NCI-H2029 (cell line): ENCODE measurements around the gene POLL.
"Not testable (repeated sequence)": the region's sequence is repeated elsewhere in the genome, so short reads cannot be mapped to it uniquely, and the experiment has no call there.

ENCODE experiments used
- DNase-seq: peaks from one replicate; lab custom pipeline; 2025; lab: John Stamatoyannopoulos, UW

The POLL gene

DNA sequence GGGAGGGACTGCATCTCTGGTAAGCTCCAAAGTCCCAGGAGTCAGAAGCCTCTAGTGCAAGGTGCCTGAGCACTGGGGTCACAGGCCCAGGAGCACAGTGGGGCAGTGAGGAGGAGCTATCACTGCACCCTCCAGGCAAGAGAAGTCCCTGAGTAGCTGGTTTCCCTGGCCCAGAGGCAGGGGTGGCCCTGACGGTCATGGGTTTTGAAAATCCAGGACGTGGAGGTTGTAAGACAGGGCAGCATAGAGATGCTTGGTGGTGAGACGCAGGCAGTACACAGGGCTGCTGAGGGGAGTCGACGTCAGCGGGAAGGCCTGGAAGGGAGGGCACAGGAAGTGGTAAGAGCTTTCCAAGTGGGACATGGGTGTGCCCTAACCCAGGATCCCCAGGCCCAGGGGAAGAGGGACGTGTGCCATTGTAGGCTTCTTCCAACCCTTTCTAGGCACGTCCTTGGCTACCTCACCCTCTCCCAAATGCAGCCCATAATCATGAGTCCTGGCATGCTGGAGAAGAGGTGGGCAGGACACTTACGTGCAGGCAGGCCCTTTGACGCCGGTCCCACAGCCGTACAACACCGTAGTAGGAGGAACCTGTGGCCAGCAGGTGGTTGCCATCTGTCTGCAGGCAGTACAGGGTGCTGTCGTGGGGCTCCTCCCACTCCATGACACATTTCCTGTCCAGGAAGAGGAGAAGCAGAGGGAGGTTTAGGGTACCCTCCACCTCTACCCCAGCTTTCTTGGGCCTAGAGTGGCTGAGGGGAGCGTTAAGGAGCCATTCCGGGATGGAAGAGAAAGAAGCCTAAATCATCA is 23.2 kb upstream of the POLL start:
- no peak for DNase-seq

DNA sequence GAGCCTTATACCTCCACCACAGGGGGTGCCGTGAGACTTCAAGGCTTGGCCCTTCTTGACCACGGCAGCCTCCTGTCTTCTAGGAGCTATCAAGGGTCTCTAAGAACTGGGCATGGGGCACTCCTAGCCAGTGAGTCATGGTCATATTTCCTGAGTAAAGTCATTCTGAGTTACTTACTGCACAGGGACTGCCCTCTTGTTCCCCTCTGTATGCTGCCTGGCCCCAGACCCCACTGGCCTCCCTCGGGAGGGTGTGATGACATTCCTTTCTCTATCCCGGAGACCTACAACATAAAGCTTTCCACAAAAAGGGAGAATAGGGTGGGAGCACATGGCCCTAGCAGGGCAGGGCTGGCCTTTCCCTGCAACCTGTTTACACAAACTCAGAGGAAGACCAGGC is 21.4 kb upstream of the POLL start:
- DNase-seq, result no peak

DNA sequence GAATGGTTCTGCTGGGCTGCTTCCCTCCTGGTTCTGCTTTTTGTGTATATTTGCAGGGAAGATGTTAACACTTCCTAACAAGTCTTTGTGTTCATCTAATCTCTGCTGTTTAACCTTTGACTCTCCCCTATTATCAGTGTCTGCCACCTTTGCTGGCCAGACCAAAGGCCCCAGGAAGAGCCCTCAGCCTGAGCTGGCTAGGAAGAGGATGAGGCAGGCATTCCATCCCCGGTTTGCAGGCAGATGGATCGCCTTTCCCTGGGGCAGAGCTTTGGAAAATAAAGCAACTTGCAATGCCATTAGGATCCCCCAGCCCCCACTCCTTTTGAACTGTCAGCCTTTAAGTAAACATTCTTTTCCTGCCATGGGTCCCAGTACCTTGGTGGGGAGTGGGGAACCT is 19.1 kb upstream of the POLL start:
- DNase-seq, result no peak

DNA sequence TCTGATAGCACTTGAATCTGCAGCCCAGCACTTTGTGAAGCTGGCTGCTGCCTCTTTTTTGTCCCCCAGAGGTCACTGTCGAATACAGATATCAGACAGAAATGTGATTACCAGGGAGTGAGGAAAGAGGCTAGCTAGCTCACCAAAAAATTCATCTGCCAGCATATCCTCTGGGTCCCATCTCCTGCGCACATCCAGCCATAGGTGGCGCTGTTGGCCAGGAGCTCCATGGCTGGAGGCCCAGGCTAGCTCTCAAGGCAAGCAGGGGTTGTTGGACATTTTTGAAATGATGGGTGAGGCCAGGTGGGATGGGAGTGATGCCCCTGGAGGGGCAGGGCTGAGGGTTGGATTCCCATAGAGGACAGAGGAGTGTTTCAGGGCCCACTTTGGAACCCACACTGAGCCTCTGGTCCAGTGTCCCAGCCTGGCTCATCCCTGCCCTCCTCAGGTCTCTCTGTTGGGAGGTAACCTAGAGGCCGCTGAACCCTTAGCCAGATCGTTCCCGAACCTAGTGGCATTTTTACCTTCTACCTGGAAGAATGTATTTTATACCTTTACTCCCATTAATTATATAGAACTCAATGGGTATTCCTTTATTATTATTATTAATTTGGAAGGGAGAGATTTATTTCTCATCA is 14.8 kb upstream of the POLL start:
- DNase-seq, result peak; percentile 11

DNA sequence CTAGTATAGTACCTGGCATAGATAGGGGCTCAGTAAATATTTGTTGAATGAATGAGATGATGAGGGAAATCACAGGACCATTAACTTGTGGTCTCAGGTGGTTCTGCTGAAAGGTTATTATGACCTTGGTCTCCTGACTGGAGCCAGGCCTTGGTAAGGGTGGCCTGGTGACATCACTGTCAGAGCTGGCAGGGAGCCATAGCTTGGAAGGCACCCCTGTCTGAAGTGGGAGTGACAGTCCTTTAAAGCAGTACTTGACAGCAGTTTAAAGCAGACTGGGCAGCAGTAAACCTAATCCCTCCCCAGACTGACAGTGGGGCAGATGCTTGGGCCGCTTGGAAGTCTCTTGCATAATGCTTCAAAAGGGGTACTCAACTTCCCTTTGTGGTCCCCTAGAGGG is 13.5 kb upstream of the POLL start:
- peak; percentile 81 for DNase-seq

DNA sequence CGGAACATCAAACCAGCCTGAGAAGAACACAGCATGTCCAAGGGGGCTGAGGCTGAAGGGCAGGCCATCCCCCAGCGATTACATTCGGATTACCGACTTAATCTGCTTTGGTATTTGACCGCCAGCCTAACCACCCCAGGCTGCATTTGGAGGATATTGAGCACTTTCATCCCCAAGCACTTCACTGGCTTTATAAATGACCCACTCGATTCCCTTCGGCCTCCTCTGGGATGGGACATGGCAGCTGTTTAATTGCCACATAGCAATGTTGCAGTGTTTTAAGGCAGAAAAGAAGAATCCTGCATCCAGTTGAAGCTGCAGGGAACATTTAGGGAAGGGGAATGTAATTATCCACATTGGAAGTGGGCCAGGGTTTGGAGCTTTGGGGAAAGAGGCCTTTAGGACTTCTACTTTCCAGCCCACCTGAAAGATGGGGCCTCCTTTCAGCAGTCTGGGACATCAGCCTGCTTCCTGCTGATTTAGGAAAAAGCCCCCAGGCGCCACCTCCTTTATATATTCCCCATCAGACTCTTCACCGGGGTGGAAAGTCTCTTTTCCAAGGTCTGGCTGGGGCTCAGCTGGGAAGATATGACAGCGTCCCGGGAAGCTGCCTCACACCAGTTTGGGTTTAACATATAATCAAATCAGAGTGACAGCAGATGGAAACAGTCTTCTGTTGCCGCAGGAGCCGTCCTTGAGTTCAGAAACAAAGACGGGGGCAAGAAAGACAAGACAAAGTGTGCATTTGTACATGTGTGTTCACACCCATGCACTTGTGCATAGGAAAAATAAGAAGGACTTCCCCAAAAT is 9.2 kb upstream of the POLL start:
- no peak for DNase-seq

DNA sequence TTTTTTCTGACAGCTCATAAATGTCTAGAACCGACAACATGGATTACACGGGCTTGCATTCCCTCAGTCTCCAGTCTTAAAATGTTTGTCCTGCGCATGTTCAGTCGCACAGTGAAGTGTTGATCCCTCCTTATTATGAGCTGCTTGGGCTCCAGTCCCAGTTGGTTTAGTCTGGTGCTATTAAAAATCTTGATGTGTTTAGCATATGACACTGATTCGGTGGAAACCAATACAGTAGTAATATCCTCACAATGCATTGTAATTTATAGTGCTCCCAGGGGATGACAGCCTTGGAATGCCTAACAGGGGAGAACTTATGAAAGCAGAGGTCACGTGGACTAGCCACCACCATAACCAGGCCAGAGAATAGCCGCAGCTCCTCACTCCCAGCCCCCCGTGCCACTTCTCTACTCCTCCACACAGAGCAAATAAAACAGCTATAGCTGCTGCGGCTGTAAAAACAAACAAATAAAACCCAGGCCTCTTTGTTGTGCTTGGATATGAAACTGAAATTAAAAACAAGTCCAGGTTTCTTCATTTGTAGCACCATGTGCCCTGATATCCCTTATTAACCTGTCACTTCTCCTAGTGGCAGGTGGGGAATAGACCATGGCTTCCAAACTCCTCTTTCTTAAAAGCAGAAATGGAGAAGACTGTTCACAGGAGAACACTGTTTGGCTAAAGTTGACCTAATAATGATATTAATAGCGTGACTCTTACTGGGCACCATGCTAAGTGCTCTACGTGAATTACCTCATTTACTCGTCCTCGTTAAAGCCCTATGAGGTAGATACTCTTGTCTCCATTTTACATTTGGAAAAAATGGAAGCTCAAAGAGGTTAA is 7.8 kb upstream of the POLL start:
- peak; percentile 31 for DNase-seq

DNA sequence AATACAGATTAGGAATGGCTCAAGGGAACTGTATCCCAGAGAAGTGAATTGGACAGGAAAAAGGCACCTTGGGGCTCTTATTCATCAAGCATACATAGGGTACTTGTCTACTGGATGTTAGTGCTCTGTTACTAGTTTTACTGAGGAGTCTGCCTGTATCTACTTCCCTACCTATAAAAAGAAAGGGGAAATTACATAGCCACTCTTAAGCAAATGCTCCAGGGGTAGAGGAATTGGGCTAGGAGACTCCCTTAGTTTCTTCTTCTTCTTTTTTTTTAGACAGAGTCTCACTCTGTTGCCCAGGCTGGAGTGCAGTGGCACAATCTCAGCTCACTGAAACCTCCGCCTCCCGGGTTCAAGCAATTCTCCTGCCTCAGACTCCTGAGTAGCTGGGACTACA is 5.3 kb upstream of the POLL start:
- not testable (repeated sequence) for DNase-seq

DNA sequence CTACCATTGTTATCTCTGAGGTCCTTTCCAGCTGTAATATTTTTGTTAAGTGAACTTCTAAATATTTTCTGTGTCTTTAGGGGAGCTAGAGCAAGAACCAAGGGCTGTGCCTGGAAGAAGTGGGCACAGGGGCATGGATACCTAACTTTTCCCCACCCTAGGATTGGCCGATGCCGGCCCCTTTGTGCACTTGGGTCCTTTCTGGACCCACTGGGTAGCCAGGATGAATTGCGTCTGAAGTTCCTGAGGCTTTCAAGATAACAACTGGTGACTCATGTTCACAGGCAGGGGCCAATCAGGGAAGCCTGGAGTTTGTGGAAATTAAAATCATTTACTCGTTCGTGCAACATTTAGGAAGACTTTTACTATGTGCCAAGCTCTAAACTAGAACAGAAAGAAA is 822 bp upstream of the POLL start:
- DNase-seq, result no peak

DNA sequence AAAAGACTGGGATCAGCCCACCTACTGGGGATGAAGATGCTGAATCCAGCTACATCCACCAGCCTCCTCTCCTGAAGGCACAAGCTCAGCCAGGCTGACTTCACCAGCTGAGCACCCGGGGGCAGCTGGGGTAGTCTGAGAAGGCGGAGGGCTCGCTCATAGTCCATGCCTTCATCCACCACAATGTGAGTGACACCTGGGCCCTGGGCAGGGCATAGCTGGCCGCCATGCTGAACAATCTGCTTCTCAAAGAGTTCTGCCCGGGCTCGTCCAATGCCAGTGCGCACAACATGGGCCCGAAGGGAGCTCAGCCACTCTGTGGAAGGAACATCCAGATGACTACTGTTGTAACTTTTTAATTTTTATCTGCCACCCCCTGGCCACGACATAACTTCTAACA is 2.2 kb downstream of the POLL start:
- no peak for DNase-seq

DNA sequence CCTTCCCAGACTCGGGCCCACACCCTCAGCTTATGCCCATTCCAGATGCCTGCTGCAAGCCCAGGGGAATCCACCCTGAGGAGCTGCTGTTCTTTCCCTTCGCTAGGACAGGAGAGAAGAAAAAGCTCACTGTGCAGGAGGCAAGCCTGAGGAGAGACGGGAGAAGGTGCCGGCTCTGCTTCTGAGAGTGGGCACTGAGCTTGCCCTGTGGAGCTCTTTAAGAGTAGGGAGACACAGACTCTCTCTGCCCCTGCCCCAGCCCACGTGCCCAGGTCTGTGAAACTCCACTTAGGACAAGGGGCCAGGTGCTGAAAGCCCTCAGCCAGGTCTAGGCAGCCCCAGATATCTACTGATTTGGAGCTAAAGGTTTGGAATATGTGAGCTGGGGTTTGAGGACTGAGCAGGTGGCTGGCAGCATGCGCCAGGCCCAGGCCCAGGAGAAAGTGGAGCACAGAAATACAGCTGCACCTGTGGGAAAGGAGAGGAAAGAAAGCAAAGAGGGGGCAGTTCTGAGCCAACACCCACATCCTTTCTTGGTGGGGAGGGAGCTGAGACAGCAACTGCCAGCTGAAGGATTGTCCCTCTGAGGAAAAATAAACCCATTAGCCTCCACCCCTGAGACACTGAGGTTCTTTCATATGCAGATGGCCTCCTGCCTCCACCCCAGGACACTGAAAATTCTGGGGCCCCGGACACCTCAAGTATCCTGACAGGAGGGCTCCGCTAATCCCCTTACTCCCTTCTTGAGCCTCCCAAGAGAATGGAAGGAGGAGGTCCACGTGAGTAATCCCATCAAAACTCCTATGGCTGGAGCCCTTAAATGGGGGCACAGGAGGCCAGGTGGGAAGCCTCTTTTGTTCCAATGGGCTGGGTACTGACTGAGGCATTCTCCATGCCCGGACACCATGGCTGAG is 7.3 kb downstream of the POLL start:
- DNase-seq, result no peak

DNA sequence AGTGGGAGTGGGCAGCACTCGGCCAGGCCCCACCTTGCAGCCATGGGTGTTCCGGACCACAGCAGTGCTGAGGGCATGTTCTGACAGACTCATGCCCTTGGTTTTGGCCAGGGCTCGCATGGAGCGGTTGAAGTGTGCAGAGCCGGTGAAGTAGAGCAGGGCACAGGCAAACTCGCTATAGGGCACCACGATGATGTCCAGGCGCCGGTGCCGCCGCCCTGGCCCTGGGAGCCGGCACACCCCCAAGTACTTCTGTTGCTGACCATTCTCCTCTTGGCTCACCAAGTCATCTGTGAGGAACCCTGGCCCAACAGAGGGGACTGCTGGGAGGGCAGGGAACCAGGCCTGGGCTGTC is 8.6 kb downstream of the POLL start:
- DNase-seq, result no peak

DNA sequence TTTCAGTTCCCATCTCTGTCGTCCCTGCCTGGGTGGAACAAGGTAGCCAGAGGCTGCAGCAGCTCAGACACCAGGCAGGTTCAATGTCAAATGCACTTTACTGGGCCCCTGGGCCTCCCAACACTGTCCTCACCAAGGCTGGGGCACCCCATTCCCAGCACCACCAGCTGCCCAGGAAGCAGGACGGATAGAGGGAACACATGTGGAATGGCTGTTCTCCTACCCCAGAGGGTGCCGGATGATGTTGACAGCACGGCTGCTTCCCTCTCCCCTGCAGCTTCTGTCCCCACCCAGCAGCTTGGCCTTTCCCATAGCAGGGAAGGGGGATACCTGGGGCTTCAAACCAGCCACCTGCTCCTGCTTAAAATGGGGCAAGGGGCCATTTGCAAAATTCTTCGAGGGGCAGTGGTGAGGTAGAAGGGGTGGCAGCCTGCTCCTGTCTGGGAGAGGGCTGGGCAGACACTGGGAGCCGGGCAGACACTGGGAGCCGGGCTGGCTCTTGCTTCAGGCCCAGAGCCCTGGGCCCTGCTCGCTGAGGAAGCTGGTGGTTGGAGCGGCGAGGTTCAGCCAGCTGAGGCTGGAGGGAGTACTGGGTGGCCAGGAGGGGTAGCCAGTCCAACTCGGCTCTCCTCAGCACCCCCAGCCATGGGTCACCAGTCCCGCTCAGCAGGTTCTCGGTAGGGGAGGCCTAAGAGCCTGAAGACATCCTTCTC is 9.1 kb downstream of the POLL start:
- DNase-seq, result no peak

DNA sequence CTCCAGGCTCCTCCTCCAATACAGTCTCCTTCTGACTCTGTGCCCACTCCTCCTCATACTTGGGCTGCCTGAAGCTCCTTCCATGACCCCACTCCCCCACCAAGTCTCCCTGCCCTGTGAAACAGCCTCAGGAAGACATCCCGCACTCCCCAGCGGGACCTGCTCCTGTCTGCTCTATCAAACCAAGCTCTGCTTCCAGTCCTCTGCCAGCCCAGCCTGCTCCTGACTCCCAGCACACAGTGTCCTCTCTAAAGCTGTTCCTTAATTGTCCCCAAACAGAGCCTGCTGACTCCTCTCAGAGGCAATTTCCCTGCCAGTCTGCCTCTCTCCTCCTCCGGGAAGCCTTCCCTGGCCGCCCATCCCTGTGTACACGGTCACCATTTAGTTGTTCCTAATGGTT is 9.9 kb downstream of the POLL start:
- no peak for DNase-seq

DNA sequence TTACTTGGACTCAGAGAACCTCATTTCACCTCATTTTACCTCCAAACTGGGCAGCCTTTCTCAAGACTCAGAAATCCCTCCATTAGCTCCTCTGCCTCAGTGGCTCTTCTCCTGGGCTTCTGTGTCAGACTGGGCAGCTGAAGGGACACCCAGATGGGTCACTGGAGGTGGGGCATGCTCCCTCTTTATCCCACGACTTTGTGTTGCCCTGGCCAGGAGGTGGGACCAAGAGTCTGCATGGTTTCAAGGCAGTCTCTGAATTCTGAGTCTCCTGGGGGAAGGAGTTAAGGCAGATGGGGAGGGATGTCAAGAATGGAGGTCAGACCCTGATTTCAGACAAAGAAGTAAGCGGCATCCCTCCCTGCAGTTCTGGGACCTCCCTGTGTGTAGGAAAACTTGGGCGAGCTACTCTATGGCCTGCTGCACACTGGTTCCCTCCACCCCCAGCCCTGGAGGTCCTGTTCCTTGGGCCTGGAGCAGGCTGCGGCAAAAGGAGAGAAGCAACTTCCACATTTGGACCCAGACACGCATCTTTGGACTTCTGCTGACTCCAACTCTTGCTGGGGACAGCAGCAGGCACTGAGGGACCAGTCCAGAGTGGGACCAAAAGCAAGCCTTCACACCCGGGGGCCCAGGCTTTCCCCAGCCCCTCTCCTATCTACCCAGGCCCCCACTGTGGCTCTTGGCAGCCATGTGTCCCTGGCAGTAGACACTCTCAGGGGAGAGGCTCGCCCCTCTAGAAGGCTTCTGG is 10.8 kb downstream of the POLL start:
- DNase-seq, result no peak

DNA sequence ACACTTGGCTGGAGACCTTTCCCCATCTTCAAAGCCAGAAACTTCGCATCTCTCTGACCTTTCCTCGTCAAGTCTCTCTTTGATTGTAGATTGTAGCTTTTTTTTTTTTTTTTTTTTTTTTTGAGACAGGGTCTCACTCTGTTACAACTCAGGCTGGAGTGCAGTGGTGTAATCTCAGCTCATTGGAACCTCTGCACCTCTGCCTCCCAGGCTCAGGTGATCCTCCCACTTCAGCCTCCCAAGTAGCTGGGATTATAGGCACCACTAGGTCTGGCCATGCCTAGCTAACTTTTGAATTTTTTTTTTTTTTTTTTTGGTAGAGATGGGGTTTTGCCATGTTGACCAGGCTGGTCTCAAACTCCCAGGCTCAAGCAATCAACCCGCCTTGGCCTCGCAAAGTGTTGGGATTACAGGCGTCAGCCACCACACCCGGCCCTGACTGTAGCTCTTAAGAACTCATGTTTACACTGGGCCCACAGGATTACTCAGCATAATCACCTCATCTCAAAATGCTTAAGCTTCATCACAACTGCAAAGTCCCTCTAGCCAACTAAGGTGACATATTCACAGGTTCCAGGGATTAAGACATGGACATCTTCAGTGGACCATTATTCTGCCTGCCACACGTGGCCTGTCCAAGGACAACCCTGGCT is 11.7 kb downstream of the POLL start:
- no peak for DNase-seq

DNA sequence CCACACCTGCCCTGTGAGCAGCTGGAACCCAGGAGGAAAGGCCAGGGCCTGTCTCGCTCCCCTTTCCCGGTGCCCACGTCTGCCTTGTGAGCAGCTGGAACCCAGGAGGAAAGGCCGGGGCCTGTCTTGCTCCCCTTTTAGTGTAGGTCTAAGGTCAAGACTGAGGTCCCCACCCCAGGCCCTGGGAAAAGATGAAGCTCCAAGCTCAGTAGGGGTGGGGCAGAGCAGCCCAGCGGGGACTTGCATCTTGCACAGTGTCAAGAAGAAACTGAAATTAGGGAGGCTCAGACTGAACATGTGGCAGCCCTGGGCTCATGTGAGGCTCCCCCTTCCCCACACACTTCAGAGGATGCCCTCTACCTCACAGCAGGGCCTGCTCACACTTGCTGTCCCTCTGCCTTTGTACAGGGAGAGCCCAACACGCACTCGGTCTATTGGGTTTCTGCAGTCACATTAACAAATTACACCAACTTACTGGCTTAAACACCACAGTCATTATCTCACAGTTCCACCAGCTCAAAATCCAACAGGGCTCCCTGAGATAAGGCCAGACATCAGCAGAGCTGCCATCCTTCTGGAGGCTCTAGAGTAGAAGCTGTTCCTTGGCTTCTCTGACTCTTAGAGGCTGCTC is 12.4 kb downstream of the POLL start:
- no peak for DNase-seq

DNA sequence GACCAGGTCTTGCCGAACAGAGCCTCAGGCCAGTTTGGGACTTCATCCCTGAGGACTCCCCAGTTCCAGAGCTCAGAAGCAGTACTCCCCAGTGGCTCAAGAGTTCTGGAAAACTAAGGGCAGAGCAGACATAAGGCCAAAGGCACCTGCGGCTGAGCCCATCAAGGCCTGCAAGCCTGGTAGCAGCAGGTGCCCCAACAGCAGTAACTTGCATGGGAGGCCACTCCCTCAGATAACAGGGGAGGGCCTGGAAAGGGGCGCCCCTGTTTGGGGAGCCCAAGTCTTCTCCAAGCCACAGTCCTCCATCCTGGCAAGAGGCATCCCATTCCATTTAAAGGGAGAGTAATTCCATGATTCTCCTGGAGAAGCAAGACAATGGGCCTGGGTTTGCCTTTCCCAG is 13.0 kb downstream of the POLL start:
- no peak for DNase-seq
